ENCODE measurements around the gene CACYBP. TPM values are rescaled to one million over a fixed set of nuclear protein-coding genes. Genes with fewer than 3 reads are reported as not detected.

CACYBP gene
- total and polyA plus RNA-seq, 12 donors = 20.2 to 106 (median 53.1) TPM

DNA sequence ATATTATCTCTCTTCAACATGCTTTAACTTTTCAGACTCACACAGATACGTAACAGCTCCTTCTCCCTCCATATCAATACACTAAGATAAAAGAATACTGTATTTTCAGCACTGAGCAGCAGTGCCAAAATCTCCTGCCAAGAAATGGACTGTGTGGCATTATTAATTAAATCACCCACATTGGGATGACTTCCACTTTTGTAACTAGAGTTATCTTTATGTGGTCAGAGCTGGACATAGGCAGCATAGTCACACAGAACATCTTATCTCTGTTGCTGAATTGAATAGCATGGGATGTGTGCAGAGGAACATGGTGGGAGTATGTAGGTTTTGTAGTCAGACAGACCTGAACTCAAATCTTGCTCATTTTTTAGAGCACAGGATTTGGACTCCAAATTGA, 41.4 kb upstream of the CACYBP start:
- ATAC-seq = no peak
- intact Hi-C loops (cut with DNase I) = no loop called here
- Histone ChIP-seq H3K4me3 (no peak overlapping the region), H3K27me3 (no peaks in the 10 kb centered on the region), H3K4me1 (peaks cover 0 to 40% (median 10%) of the 10 kb centered on the region in 9 donors), H3K27ac (no peak overlapping the region), H3K36me3 (no peaks in the 10 kb centered on the region), H3K9me3 (no peaks in the 10 kb centered on the region)
- DNase-seq = no peak
- 49 to 52% methylated on average over 1 of the region's 1 CpG for WGBS, 2 donors
- TF ChIP-seq, protein P1, sequence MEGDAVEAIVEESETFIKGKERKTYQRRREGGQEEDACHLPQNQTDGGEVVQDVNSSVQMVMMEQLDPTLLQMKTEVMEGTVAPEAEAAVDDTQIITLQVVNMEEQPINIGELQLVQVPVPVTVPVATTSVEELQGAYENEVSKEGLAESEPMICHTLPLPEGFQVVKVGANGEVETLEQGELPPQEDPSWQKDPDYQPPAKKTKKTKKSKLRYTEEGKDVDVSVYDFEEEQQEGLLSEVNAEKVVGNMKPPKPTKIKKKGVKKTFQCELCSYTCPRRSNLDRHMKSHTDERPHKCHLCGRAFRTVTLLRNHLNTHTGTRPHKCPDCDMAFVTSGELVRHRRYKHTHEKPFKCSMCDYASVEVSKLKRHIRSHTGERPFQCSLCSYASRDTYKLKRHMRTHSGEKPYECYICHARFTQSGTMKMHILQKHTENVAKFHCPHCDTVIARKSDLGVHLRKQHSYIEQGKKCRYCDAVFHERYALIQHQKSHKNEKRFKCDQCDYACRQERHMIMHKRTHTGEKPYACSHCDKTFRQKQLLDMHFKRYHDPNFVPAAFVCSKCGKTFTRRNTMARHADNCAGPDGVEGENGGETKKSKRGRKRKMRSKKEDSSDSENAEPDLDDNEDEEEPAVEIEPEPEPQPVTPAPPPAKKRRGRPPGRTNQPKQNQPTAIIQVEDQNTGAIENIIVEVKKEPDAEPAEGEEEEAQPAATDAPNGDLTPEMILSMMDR (IDR thresholded peaks at IDR 0.05) = no peak

GRCh38 chr1:174960362-174960761, 39.4 kb upstream of the CACYBP start:
- H3K9me3 ChIP-seq = no peaks in the 10 kb centered on the region
- H3K27ac ChIP-seq = no peak overlapping the region
- 89 to 94% methylated on average over 2 of the region's 2 CpGs for WGBS, 2 donors
- H3K27me3 ChIP-seq = no peaks in the 10 kb centered on the region
- intact Hi-C loops (cut with DNase I) = no loop called here
- H3K4me3 ChIP-seq = no peak overlapping the region
- no peak for DNase-seq
- H3K36me3 ChIP-seq = no peaks in the 10 kb centered on the region
- no peak for ATAC-seq
- TF ChIP-seq, protein P1 (IDR thresholded peaks at IDR 0.05) = no peak
- H3K4me1 ChIP-seq = peaks cover 0 to 41% (median 25%) of the 10 kb centered on the region in 9 donors

DNA sequence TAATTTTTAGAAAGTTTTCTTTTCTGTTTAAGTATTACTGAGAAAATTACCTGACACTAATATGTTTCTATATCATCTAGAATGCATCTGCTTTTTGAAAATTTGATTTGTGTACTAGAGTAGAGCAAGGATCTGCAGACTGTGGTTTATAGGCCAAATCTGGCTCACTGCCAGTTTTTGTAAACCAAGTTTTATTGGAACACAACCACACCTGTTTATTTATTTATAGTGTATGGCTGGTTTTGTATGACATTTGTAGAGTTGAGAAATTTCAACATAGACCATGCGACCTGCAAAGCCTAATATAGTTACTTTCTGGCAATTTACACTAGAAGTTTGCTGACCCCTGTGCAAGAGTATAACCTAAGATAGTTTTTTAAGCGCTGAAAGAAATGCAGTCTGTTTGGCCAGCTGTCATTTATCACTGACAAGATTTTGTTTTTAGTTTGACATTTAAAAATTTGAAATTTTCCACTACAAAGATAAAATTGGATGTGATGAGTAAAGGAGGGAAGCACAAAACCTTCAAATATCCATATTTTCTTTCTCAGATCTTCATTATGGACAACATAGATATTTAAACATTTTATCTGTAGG, 36.1 kb upstream of the CACYBP start:
- no peaks in the 10 kb centered on the region for H3K9me3 ChIP-seq
- TF ChIP-seq, protein P1 (IDR thresholded peaks at IDR 0.05) = no peak
- no peak for ATAC-seq
- H3K4me3 ChIP-seq = no peak overlapping the region
- intact Hi-C loops (cut with DNase I) = no loop called here
- no peaks in the 10 kb centered on the region for H3K27me3 ChIP-seq
- H3K4me1 ChIP-seq = peaks cover 0 to 60% (median 35%) of the 10 kb centered on the region in 9 donors
- WGBS, 2 donors = 67 to 71% methylated on average over 2 of the region's 2 CpGs
- H3K27ac ChIP-seq = peak overlapping the region in 8 of 10 donors; percentile 0 to 89 (median 56)
- DNase-seq = no peak
- H3K36me3 ChIP-seq = no peaks in the 10 kb centered on the region

GRCh38 chr1:174964261-174964971, 35.3 kb upstream of the CACYBP start:
- peak overlapping the region in 5 of 10 donors; percentile 18 to 37 (median 24) for H3K4me3 ChIP-seq
- TF ChIP-seq, protein P1 (IDR thresholded peaks at IDR 0.05) = no peak
- no peak for DNase-seq
- peaks cover 0 to 68% (median 35%) of the 10 kb centered on the region in 9 donors for H3K4me1 ChIP-seq
- no peaks in the 10 kb centered on the region for H3K27me3 ChIP-seq
- intact Hi-C loops (cut with DNase I) = no loop called here
- H3K36me3 ChIP-seq = peaks cover 0 to 5% (median 0%) of the 10 kb centered on the region in 9 donors
- peak overlapping the region in 9 of 10 donors; percentile 28 to 89 (median 62) for H3K27ac ChIP-seq
- WGBS, 2 donors = 46 to 51% methylated on average over 6 of the region's 6 CpGs
- H3K9me3 ChIP-seq = no peaks in the 10 kb centered on the region
- peak in 6 of 8 donors; percentile 52 to 72 (median 56) for ATAC-seq

All from heart right ventricle (tissue), 16 donors.